ENCODE results near the gene AP1S2. TPM values are rescaled to one million over a fixed set of nuclear protein-coding genes. Genes with fewer than 3 reads are reported as not detected.

AP1S2 gene
- total RNA-seq, 1 donor from 2014 or later, result 46.0 TPM

DNA sequence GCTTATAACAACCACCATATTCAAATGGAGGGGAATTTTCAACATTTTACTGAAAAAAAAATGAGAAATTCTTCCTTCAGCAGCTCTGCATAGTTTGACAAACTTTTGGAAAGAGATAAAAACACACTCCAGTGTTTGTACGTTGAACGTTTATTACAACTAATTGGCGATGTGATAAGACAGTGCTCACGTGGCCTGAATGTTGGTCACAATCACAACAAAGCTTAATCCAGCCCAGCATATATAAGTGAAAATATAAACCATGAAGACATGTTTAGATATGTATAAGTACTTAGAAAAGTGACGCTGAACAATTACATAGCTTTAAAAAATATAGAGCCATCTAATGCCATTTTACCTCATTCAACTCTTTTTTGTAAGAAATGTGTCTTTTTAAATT, 28.7 kb downstream of the AP1S2 start:
- no peak for DNase-seq (ENCODE audit: low read depth)
- H3K27me3 ChIP-seq (ENCODE audit: control insufficient read depth, insufficient read depth, low read length), result no peaks in the 10 kb centered on the region
- H3K4me3 ChIP-seq (ENCODE audit: low read depth, low read length), result no peak overlapping the region
- no peaks in the 10 kb centered on the region for H3K36me3 ChIP-seq (ENCODE audit: control insufficient read depth, insufficient read depth, low read length)
- TF ChIP-seq, protein P1, sequence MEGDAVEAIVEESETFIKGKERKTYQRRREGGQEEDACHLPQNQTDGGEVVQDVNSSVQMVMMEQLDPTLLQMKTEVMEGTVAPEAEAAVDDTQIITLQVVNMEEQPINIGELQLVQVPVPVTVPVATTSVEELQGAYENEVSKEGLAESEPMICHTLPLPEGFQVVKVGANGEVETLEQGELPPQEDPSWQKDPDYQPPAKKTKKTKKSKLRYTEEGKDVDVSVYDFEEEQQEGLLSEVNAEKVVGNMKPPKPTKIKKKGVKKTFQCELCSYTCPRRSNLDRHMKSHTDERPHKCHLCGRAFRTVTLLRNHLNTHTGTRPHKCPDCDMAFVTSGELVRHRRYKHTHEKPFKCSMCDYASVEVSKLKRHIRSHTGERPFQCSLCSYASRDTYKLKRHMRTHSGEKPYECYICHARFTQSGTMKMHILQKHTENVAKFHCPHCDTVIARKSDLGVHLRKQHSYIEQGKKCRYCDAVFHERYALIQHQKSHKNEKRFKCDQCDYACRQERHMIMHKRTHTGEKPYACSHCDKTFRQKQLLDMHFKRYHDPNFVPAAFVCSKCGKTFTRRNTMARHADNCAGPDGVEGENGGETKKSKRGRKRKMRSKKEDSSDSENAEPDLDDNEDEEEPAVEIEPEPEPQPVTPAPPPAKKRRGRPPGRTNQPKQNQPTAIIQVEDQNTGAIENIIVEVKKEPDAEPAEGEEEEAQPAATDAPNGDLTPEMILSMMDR (IDR thresholded peaks at IDR 0.05; ENCODE audit: insufficient read depth, low read length, poor library complexity, severe bottlenecking), result no peak

DNA sequence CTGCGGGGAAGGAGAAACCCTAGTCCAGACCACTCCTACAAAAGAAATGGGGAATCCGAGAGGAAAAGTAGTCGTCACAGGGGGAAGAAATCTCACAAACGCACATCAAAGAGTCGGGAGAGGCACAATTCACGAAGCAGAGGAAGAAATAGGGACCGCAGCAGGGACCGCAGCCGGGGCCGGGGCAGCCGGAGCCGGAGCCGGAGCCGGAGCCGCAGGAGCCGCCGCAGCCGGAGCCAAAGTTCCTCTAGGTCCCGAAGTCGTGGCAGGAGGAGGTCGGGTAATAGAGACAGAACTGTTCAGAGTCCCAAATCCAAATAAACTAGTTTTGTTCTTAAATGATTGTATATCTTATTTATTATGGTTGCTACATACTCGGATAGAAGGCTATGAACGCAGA, 31.7 kb downstream of the AP1S2 start:
- H3K4me3 ChIP-seq (ENCODE audit: low read depth, low read length), result no peak overlapping the region
- TF ChIP-seq, protein P1 (IDR thresholded peaks at IDR 0.05; ENCODE audit: insufficient read depth, low read length, poor library complexity, severe bottlenecking), result no peak
- DNase-seq (ENCODE audit: low read depth), result no peak
- no peaks in the 10 kb centered on the region for H3K36me3 ChIP-seq (ENCODE audit: control insufficient read depth, insufficient read depth, low read length)
- no peaks in the 10 kb centered on the region for H3K27me3 ChIP-seq (ENCODE audit: control insufficient read depth, insufficient read depth, low read length)

DNA sequence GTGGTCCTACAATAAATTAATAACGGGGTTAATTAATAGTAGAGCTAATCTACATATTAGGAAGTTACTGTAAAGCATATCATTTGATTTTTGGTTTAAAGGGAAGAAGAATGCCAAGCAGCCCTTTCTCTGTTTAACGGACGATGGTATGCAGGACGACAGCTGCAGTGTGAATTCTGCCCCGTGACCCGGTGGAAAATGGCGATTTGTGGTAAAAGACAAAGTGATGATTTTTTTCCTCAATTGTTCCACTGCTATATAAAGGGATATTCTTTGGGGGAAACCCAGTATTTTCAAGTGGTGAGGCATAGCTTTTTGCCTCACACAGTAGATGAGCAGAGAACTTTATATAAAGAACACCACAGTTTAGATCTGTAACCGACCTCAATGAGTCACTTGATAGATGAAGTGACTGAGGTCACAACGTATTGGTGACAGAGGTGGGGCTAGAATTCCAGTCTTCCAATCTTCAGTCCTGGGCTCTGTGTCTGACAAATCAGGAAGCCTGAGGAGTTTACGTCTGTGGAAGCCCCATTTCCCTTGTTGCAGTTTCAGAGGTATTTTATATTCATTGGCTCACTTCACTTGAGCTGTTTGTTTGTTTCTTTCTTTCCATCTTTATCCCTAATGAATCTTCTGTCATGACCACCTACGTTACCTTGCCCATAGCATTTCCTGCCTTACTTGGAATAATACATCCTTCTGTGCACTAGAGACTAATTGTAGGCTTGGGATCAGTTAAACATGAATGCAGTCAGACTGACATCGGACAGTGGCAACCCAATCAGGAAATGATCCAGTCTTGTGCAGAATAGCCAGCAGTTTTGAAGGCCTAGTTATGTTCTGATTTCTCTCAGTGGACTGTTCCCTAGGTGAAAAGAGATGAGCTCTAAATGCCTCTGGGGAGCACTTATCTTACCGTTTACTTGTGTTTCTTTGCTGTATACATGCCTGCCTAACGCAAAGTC, 34.2 kb downstream of the AP1S2 start:
- Histone ChIP-seq H3K36me3 (ENCODE audit: control insufficient read depth, insufficient read depth, low read length) (no peaks in the 10 kb centered on the region), H3K27me3 (ENCODE audit: control insufficient read depth, insufficient read depth, low read length) (no peaks in the 10 kb centered on the region), H3K4me3 (ENCODE audit: low read depth, low read length) (no peak overlapping the region)
- TF ChIP-seq, protein P1 (IDR thresholded peaks at IDR 0.05; ENCODE audit: insufficient read depth, low read length, poor library complexity, severe bottlenecking), result no peak
- DNase-seq (ENCODE audit: low read depth), result no peak

DNA sequence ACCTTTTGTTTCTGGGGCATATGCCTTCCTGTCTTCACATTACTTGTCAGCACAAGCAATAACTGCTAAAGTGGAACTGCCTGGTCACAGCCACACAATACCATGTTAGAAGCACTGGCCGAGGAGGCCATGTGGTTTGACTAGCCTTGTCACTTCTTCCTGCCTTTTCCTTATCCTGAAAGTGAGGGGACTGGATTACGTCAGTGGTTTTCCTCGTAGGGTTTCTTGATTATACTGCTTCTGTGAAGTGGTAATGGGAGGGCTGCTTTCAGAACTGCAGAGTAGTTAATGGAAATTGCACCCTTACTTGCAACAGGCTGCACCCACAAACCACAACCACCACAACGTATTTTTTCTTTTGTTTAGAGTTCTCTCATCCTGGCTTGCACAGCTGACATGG, 37.7 kb downstream of the AP1S2 start:
- no peak for DNase-seq (ENCODE audit: low read depth)
- Histone ChIP-seq H3K4me3 (ENCODE audit: low read depth, low read length) (no peak overlapping the region), H3K36me3 (ENCODE audit: control insufficient read depth, insufficient read depth, low read length) (no peaks in the 10 kb centered on the region), H3K27me3 (ENCODE audit: control insufficient read depth, insufficient read depth, low read length) (no peaks in the 10 kb centered on the region)
- TF ChIP-seq, protein P1 (IDR thresholded peaks at IDR 0.05; ENCODE audit: insufficient read depth, low read length, poor library complexity, severe bottlenecking), result no peak

DNA sequence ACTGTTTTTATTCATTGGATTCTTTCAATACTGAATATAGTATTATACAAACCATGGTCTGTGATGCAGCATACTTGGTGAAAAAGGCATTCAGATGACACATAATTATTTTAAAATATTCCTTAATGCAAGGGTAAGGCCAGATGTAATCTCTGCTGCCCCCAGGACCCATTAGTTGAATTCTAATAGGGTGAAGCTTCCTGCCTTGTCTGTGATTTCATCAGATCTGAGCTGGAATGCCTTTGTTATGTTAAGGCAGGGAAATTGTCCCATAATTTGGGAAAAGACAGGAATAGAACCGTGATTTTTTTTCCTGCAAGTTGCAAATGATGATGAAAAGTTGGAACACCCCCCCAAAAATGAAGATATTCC, 38.2 kb downstream of the AP1S2 start:
- H3K4me3 ChIP-seq (ENCODE audit: low read depth, low read length), result no peak overlapping the region
- TF ChIP-seq, protein P1 (IDR thresholded peaks at IDR 0.05; ENCODE audit: insufficient read depth, low read length, poor library complexity, severe bottlenecking), result no peak
- H3K36me3 ChIP-seq (ENCODE audit: control insufficient read depth, insufficient read depth, low read length), result no peaks in the 10 kb centered on the region
- no peaks in the 10 kb centered on the region for H3K27me3 ChIP-seq (ENCODE audit: control insufficient read depth, insufficient read depth, low read length)
- DNase-seq (ENCODE audit: low read depth), result no peak
